GM21515 (cell line): Measurements from ENCODE around the gene COX7A2.

Experiments
- ATAC-seq: cut with Tn5 transposase; IDR thresholded peaks from one replicate; pipeline ENCODE4 v1.9.1; 2021; ENCODE audit not compliant: unreplicated experiment

Gene COX7A2

GRCh38 chr6:75222261-75222660 is 21.3 kb downstream of the COX7A2 start:
- ATAC-seq: no peak

DNA sequence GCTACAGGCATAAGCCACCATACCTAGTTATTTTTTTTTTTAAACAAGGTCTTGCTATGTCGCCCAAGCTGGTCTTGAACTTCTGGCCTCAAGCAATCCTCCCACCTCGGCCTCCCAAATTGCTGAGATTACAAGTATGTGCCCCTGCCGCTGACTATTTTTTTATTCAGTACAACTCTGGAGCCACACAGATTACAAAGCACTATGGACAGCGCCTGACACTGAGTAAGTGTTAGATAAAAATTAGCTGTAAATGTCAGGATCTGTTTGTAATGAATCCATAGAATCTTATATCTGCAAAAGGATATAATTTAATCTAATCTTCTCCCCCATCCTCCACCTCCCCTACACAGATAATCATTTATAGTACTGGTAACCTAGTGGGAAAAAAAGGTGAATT is 22.5 kb downstream of the COX7A2 start:
- no peak for ATAC-seq

DNA sequence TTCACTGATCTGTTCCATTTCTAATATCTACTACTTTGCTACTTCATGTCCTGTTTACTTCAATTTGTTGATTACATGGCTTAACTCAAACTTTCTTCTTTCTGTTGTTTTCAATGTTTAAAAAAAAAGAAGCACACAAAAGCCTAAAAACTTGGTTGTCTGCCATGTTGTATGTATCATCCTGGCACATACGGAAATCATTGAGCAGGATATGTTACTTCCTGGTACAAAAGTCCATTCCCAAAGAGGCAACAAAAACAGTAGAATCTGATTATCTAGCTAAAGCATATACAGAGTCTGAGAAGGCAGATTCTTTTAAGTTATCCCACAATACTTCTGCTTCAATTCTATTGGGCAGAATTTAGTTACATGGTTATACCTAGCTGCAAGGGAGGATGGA is 23.2 kb downstream of the COX7A2 start:
- ATAC-seq: no peak

DNA sequence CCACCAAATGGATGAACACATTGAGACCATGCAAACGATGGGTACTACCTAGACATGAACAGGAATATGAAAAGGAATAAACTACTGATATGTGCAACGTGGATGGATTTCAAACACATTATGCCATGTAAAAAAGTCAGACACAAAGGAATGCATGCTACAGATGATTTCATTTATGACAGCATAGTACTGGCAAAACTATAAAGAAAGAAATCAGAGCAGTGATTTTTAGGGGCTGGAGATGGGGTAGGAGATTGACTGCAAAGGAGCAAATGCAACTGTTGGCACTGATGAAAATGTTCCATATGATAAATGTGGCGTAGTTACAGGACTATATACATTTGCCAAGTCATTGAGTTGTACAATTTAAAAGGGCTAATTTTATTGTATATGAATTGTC is 24.3 kb downstream of the COX7A2 start:
- no peak for ATAC-seq

GRCh38 chr6:75217193-75217592 is 26.4 kb downstream of the COX7A2 start:
- no peak for ATAC-seq

DNA sequence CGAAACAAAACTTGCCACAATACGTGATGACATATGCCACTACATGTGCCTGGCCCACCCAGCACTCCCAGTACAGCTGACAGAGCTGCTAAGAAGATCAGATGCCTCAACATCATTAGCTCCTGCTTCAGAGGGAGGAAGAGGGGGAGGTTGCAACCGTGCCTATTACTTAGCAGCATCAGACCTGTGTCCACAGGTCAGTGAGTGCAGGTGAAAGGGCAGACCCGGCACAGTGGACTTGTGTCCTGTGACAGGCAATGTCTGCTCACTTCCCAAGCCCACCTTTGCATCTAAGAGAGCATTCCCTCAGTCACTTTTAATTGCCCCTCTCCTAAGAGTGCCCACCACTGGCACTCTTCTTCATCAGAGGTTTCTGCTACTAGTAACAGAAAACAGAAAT is 28.3 kb downstream of the COX7A2 start:
- no peak for ATAC-seq

- no peak for ATAC-seq
Observed at GRCh38 chr6:75213732-75214131, 29.9 kb downstream of the COX7A2 start.

GRCh38 chr6:75213112-75213511 is 30.5 kb downstream of the COX7A2 start:
- ATAC-seq: no peak

DNA sequence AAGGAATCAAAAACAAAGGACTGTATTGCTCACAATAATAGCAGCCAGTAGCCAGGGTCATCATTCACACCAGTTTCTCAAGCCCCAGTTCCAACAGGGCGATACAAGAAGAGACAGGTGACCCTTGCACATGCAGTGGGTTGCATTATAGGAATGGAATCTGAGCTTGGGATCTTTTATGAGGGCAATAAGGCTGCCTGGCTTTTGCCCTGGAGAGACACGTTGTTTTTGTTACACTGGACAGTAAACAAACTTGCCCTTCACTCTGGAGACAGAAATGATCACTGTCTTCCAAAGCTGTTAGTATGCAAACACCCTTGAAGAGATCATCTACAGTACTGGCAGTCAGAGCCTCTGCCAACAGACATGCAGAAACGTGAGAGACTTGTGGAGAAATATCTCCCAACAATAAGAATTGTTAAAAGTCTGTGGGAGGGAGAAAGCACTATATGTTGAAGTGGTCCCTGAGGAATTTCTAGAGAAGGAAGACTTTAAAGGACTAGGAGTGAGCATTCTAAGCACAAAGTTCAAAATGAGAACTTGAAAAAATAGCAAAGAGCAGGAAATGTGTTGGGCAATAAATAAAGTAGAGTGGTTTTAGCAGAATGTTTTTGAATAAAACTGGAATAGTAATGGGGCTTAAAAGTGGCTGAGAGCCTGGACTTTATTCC is 31.5 kb downstream of the COX7A2 start:
- no peak for ATAC-seq

DNA sequence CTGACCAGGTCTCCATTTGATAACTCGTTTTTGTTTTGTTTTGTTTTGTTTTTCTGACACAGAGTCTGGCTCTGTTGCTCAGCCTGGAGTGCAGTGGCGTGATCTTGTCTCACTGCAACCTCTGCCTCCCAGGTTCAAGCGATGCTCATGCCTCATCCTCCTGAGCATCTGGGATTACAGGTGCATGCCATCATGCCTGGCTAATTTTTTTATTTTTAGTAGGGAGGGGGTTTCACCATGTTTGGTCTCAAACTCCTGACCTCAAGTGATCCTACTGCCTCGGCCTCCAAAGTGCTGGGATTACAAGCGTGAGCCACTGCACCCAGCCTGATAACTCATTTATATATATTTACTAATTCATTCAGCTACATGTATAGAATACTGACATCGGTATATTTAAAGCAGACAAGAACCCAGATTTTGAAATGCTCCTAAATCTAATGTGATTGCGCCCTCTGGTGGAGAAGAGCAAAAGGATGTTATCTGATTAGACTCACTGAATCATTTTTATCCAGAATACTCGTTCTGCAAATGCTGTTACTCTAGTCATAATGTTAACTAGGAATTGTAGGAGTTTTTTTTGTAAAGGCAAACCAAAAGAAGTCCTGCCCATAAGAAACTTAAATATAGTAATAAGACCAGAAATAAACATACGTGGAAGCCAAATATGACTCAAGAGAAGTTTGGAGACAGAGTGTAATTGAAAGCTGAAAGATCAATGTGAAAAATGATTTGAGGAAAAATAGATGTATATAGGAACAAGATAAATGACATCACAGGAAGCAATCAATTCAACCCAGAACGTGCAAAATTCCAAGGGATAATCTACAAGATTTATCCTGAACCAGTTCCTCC is 32.5 kb downstream of the COX7A2 start:
- no peak for ATAC-seq

DNA sequence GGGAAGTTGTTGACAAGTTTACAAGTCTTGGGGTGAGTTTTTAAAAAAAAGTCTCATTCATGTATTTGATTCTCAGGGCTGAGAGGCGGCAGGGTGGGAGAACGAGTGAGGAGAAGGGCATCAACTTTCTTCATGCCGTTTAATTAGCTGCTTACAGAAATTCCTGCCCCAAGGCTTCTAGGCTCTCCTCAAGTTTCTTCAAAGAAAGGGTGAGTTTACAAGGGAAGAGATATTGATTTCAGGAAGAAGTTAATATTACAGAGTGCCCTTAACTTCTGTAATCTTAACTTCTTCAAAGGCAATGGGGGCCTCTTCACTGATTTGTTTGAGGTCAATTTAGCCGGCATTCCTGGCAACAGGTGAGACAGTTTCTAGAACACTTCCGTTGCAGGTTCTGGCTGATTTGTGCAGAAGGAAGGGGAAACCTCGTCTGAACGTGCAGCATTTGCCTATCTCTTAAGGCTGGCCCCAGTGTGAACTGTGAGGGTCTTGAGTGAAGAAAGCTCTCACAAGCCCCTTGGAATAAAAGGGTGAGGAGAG is 34.3 kb downstream of the COX7A2 start:
- no peak for ATAC-seq

- ATAC-seq: peak; percentile 80
Observed at GRCh38 chr6:75208298-75209183, 35.1 kb downstream of the COX7A2 start.

GRCh38 chr6:75206576-75207342 is 36.8 kb downstream of the COX7A2 start:
- ATAC-seq: no peak

GRCh38 chr6:75205776-75206575 is 37.6 kb downstream of the COX7A2 start, which contains the start of gene COL12A1:
Gene COL12A1, minus strand, starts transcription at chr6:75206053. Its CDS starts 3,261 bp downstream, at chr6:75202792.
- ATAC-seq: no peak

GRCh38 chr6:75204959-75205775 is 38.4 kb downstream of the COX7A2 start:
- ATAC-seq: no peak

GRCh38 chr6:75204217-75204958 is 39.2 kb downstream of the COX7A2 start:
- ATAC-seq: no peak

DNA sequence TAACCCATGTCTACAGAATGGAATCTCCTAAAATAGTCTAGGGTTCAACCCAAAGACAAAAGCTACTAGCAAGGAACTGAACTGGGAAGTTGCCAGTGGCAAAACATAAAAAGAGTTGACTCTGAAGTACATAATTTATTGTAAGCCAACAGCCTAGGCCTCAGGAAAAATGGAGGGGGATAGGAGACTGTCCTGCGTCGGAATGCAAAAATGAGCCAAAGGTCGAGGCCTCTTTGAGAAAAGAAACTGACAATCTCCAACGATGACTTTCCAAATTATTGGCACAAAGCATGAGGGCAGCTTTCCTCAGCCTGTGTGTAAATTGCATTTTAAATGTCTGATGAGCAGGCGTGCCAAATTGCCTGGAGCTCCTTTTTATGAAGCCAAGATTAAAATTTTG is 39.9 kb downstream of the COX7A2 start:
- no peak for ATAC-seq

- no peak for ATAC-seq
Observed at GRCh38 chr6:75202676-75203131, 40.9 kb downstream of the COX7A2 start.
